Posterior vena cava (tissue), 2 donors: ENCODE measurements around the gene CDHR2. TPM values are rescaled to one million over a fixed set of nuclear protein-coding genes. Genes with fewer than 3 reads are reported as not detected.
A peak's percentile ranks its signal among the peaks of the same experiment; 100 is the strongest.

Experiments
- DNase-seq: peaks from one replicate; pipeline ENCODE4 v3.0.0-alpha.2; 2020; ENCODE audit warnings: low spot score
- intact Hi-C, 2 donors: fragments of 100-400 bp; cut with DNase I; formaldehyde crosslinking; loops; one replicate each; pipeline versions ENCODE4 v1.14.1 to v1.14.2; 2022 to 2023
- total RNA-seq, 2 donors: library from RNA; stranded (reverse); fragmentation: NEBNext Ultra II Directional; extraction: Animal tissue kit (Norgen Biotek cat#: 25700); gene quantifications; one replicate each; pipeline ENCODE4 v1.2.1, GENCODE V29; 2021
- donor health status: DM: yes; HTN: yes; CAD: no.
- donor health status: DM: yes; HTN: yes; CAD: no.

Gene CDHR2
- total RNA-seq, 2 donors from 2014 or later = 0.14 TPM; not detected in 1

- no peak for DNase-seq
- intact Hi-C loops = no loop called here
Measured at GRCh38 chr5:176606032-176606431, 56.9 kb downstream of the CDHR2 start.

DNA sequence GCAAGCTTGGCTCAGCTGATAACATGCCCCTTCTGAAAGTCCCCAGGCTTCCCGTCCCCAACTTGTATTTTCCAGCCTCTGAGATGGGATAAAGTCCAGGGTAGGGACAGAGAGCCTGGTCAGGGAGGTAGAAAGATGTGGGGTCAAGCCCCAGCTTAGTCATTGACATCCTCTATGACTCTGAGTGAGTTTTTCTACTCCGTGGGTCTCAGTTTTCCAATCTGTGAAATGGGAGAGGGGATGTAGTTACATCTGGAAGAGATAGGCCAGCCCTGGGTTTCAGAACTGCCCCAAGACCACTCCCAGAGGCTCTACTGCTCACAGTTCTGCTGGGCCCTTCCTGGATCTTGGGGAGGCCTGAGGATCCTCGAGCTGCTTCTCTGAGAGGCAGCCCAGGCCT, 57.7 kb downstream of the CDHR2 start:
- intact Hi-C loops = no loop called here
- DNase-seq = no peak

GRCh38 chr5:176608142-176608705, 59.1 kb downstream of the CDHR2 start:
- intact Hi-C loops = no loop called here
- no peak for DNase-seq

GRCh38 chr5:176608937-176609723, 60.0 kb downstream of the CDHR2 start:
- intact Hi-C loops = no loop called here
- DNase-seq = no peak

DNA sequence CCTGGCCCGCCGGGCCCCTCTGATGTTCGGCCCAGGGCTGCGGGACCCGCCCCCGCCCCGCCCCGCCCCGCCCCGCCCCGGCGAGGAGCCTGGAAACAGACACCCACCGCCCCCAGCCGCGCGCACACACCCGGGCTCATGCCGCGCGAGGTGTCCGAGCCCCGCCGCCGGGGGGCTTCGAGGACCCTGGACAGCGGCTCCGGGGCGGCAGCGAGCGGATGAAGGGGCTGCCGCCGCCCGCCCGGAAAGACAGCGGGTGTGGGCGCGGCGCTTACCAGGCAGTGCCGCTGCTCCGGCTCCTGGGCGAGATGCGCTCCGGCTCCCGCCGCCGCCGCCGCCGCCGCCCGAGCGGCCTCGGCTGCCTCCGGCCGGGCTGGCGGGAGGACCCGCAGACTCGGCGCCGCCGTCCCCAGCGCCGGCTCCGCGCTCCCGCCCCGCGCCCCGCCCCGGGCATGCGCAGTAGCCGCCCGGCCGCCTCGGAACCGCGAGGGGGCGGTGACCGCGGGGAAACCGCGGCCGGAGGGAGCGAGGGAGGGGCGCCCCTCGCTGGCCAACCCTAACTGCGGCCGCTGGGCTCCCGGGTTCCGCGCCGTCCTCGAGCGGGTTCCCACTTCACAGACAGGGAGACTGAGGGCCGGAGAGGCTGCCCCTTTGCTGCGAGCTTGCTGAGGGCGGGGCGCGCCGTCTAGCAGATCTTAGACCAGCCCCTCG, 60.7 kb downstream of the CDHR2 start, which contains the start of gene GPRIN1:
TSS of gene GPRIN1 (minus strand) at position 433 of the 711 bp plus-strand sequence. CDS start 10,322 bp downstream, outside the sequence.
- no peak for DNase-seq
- intact Hi-C loops = no loop called here

DNA sequence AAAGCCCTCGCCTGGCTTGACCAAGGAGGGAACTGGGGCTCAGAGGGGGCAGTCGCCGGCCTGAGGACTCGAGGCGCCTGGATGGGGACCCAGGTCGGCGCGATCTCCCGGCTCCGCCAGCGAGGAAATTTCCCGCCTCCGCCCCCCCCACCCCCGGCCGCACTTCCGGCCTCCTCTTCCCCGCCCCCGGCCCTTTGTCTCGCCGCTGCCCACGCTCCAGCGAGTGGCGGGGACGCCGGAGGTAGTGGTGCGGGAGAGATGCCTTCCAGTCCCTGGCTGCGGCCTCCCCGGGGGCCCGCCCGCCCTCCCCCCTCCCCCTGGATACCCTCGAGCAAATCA, 61.3 kb downstream of the CDHR2 start:
- no peak for DNase-seq
- intact Hi-C loops = no loop called here

DNA sequence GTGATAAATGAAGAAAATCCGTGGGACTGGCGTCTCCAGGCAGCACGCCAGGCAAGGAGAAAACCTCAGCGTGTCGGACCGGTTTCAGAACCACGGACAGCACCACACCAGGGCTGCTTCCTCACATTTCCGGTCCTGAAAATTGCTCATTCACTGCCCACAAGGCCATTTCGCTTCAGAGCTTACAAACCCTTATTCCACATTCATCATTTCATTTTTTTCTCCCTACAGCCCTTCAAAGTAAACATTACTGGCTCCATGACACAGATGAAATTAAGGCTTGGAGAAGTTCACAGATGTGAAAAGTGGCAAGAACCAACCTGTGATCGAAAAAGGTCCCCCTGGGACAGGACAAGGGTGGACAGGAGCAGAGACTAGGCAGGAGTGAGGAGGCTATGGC, 62.3 kb downstream of the CDHR2 start:
- intact Hi-C loops = no loop called here
- DNase-seq = peak; percentile 93

DNA sequence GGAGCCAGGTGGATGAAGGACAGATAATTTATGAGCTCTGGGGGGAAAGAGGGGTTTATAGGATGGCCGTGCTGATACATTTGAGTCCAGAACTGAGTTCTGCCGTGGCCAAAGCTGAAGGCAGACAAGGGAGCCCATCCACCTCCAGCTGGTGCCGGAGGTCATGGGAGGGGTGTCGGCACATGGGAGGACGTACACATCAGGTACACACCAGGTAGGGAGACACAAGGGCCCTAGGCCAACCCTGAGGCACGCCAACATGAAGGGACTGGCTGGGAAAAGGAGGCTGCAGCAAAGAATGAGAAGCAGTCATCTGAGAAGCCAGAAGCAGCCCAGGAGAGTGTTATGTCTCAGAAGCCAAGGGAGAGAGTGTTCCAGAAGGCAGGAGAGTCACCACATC, 62.9 kb downstream of the CDHR2 start:
- no peak for DNase-seq
- intact Hi-C loops = no loop called here

- intact Hi-C loops = no loop called here
Measured at GRCh38 chr5:176612855-176613254, 63.7 kb downstream of the CDHR2 start.

GRCh38 chr5:176614805-176615478, 65.8 kb downstream of the CDHR2 start:
- intact Hi-C loops = no loop called here
- DNase-seq = no peak

More at GRCh38 chr5:176612855-176613254, 63.7 kb downstream of the CDHR2 start:
- no peak for DNase-seq

DNA sequence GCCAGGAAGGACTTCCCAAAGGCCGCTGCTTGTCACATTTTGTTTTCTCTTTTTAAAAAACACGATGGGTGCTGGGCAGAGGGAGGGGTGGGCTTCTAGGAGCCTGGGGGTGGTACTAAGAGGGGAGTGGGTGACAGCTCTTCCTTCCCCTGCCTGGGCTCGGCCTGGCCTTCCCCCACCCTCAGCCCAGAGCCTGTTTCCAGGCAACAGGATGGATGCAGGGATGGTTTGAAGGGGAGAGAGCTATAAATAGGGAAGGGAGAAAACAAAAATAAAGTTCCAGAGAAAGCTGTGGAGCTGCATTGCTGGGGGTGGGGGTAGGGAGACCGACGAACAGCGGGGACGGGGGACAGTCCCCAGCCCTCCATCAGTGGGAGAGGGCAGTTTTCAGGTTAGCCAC, 67.4 kb downstream of the CDHR2 start:
- intact Hi-C loops = no loop called here
- DNase-seq = no peak

GRCh38 chr5:176618783-176619182, 69.6 kb downstream of the CDHR2 start:
- DNase-seq = no peak
- intact Hi-C loops = no loop called here

- peak; percentile 89 for DNase-seq
- intact Hi-C loops = no loop called here
Measured at GRCh38 chr5:176619203-176619568, 70.0 kb downstream of the CDHR2 start.

DNA sequence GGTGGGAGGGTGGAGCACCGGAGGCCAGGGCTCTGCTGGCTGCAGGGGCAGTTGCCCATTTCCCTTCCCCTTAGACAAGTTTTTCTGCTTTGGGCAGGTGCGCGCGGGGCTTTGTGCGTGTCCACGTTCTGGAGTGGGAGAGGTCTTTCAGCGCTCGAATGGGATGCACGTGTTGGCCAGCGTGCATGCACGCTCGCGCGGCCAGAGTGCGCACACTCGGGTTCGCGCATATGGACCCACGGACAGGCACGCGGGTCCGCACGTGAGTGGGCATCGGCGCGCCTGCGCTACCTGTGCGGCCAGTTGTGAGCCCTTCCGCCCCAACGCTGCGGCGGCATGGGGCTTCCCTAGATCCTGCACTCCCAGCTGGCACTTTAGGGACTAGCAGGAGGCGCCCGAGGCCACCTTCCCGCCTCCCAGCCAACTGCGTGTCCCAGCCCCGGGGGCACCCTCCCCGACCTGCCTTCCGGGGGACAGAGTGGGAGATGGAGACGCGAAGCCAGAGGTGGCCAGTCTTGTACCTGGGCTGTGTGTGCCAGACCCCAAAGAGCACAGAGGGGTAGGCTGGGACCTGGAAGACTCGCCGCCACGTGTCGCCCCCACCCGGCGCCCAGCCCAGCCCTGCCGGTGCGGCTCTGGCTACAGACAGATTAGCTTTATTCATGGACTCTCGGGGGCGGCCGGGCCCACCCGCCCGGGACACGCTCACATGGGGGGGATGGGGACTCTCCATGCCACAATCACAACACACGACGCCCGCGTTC, 70.6 kb downstream of the CDHR2 start:
- DNase-seq = no peak
- intact Hi-C loops = no loop called here

GRCh38 chr5:176620333-176620981, 71.3 kb downstream of the CDHR2 start:
- intact Hi-C loops = no loop called here
- no peak for DNase-seq

DNA sequence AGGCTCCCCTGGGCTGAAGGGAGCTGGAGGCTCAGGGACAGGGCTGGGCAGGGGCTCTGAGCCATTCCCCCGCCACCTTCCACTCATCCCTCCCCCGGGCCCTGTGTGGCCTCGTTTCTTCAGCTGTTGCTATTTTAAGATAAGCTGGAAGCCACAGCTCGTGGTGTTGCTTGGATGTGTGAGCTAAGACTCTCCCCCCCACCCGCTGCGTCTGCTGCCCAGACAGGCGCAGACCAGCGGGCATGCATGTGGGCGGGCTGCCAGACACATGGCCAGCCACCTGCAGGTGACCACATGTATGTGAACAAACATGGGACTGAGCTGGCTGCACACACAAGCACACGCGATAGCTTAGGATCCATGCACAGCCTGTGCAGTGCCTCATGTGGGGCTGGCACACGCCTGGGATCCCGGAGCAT, 72.5 kb downstream of the CDHR2 start:
- no peak for DNase-seq
- intact Hi-C loops = no loop called here

DNA sequence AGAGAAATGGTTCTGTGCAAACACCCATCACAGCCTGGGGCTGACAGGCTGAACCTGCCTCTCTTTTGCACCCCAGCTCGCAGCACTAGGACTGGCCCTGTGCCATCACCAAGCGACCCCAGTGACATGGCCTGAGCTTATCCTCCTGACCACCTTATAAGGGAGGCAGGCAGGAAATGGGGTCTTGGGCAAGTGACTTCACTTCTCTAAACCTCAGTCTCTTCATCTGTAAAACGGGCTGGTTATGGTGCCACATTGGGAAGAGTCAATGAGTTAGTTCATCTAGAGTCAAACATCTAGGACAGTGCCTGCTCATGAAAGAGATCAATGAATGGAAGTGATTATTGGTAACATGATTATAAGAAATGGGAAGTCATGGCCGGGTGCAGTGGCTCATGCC, 75.0 kb downstream of the CDHR2 start:
- no peak for DNase-seq
- intact Hi-C loops = no loop called here

DNA sequence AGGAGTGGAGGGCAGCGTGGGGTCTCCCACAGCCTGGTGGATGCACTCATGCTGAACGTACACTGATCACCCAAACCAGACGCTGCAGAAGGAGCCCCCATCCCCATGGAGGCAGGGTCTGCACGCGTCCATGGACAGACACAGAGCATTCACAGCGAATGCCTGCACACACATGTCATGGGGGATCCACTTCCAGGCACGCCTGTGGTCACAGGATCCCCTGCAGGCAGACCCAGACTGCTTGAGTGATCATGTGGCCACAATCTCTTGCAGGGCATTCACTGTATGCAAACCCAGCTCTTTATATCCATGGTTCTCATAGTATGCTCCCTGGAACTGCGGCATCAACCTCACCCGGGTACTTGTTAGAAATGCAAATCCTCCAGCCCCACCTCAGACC, 75.8 kb downstream of the CDHR2 start:
- intact Hi-C loops = loop anchor here in 1 of 2 donors (5.0 kb wide), 1 partner anchor 73 kb away; no protein-coding TSS in a partner anchor
- DNase-seq = no peak

GRCh38 chr5:176625512-176625911, 76.4 kb downstream of the CDHR2 start:
- intact Hi-C loops = loop anchor here in 1 of 2 donors (5.0 kb wide), 1 partner anchor 73 kb away; no protein-coding TSS in a partner anchor
- DNase-seq = no peak
